Mesendoderm (in vitro differentiated cells): ENCODE measurements around the gene ENDOV. TPM values are rescaled to one million over a fixed set of nuclear protein-coding genes. Genes with fewer than 3 reads are reported as not detected.

Source experiments
- DNase-seq: peaks from one replicate; pipeline ENCODE4 v3.0.0; 2013
- H2AK5ac ChIP-seq: 2 replicates; pipeline ENCODE4 v1.6.1; 2013; ENCODE audit warnings: low read length, inconsistent platforms
- H2BK120ac ChIP-seq: 2 replicates; pipeline ENCODE4 v1.6.1; 2013; ENCODE audit warnings: low read depth, mild to moderate bottlenecking, low read length, moderate library complexity, mixed read lengths
- H2BK15ac ChIP-seq: replicated peaks from 2 replicates; pipeline ENCODE4 v1.6.1; 2013; ENCODE audit warnings: low read depth, mild to moderate bottlenecking, moderate library complexity
- H2BK5ac ChIP-seq: 2 replicates; pipeline ENCODE4 v1.6.1; 2013; ENCODE audit warnings: low read length, inconsistent platforms
- H3K18ac ChIP-seq: 2 replicates; pipeline ENCODE4 v1.6.1; 2013; ENCODE audit warnings: mild to moderate bottlenecking, low read length, mixed read lengths
- H3K23ac ChIP-seq: one replicate; pipeline ENCODE4 v1.6.1; 2013; ENCODE audit warnings: low read length
- H3K27ac ChIP-seq: 2 replicates; pipeline ENCODE4 v1.5.1; 2013; ENCODE audit warnings: low read depth, mild to moderate bottlenecking, inconsistent platforms, low read length, moderate library complexity
- H3K27me3 ChIP-seq: 2 replicates; pipeline ENCODE4 v1.6.1; 2013; ENCODE audit warnings: low read length, control low read depth, mild to moderate bottlenecking, inconsistent platforms; ENCODE audit not compliant: insufficient read depth, poor library complexity
- H3K36me3 ChIP-seq: 2 replicates; pipeline ENCODE4 v1.6.1; 2013; ENCODE audit warnings: low read length, inconsistent platforms; ENCODE audit not compliant: control insufficient read depth, insufficient read depth
- H3K4ac ChIP-seq: one replicate; pipeline ENCODE4 v1.6.1; 2013; ENCODE audit warnings: low read depth, mild to moderate bottlenecking, low read length, moderate library complexity
- H3K4me1 ChIP-seq: 2 replicates; pipeline ENCODE4 v1.6.1; 2013; ENCODE audit warnings: low read depth, low read length, inconsistent platforms; ENCODE audit not compliant: control insufficient read depth
- H3K4me2 ChIP-seq: 2 replicates; pipeline ENCODE4 v1.6.1; 2013; ENCODE audit warnings: low read length
- H3K4me3 ChIP-seq: 2 replicates; pipeline ENCODE4 v1.5.1; 2013; ENCODE audit warnings: mild to moderate bottlenecking, low read length
- H3K56ac ChIP-seq: one replicate; pipeline ENCODE4 v1.6.1; 2013; ENCODE audit warnings: low read length
- H3K79me1 ChIP-seq: 2 replicates; pipeline ENCODE4 v1.6.1; 2013; ENCODE audit warnings: low read length, inconsistent platforms
- H3K79me2 ChIP-seq: 2 replicates; pipeline ENCODE4 v1.6.1; 2013; ENCODE audit warnings: mild to moderate bottlenecking, low read length; ENCODE audit not compliant: control insufficient read depth, insufficient read depth
- H3K9ac ChIP-seq: 2 replicates; pipeline ENCODE4 v1.6.1; 2013; ENCODE audit warnings: low read length, inconsistent platforms
- H4K5ac ChIP-seq: one replicate; pipeline ENCODE4 v1.6.1; 2013; ENCODE audit warnings: low read length
- H4K8ac ChIP-seq: one replicate; pipeline ENCODE4 v1.6.1; 2013; ENCODE audit warnings: low read depth, mild to moderate bottlenecking, control low read depth, low read length, moderate library complexity
- WGBS: extraction: QIAGEN DNeasy Blood & Tissue Kit; methylation state at CpG from one replicate; pipeline ENCODE4 v1.1.7; 2013; ENCODE audit warnings: low lambda C conversion rate, missing lambda C conversion rate; ENCODE audit not compliant: insufficient coverage; ENCODE audit errors: extremely low coverage; 5-methylcytosine and 5-hydroxymethylcytosine counted together
- small RNA-seq: library from polyadenylated mRNA; stranded (forward); fragments of <200 nt; extraction: miRNeasy Mini kit (QIAGEN cat#:217004); gene quantifications from one replicate; pipeline ENCODE3, GENCODE V24; 2013; ENCODE audit not compliant: insufficient read depth

Gene ENDOV

DNA sequence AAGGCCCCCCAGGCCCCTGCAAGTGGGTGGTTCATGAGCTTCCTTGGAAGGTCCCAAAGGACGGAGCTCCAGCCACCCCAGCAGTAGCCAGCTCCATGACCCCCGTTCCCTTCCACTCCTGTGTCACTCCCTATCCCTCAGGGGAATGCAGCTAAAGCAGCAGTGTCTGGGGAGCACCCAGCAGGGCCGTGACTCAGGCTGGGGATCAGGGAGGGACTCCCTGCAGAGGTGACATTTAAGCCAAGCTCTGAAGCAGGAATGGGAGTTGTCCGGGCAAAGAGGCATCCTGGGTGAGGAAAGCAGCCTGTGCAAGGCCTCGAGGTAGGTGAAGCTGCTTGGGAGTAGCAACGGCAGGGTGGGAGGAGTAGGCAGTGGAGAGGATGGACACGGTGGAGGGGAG is 72.5 kb downstream of the ENDOV start:
- no peak overlapping the region for H2AK5ac ChIP-seq
- H3K4ac ChIP-seq, result no peak overlapping the region
- no peak overlapping the region for H2BK5ac ChIP-seq
- H3K9ac ChIP-seq, result no peak overlapping the region
- H3K4me3 ChIP-seq, result no peak overlapping the region
- H3K27me3 ChIP-seq, result no peaks in the 10 kb centered on the region
- no peaks in the 10 kb centered on the region for H3K36me3 ChIP-seq
- H3K4me2 ChIP-seq, result no peak overlapping the region
- no peak overlapping the region for H4K5ac ChIP-seq
- no peak overlapping the region for H3K23ac ChIP-seq
- H3K79me1 ChIP-seq, result no peaks in the 10 kb centered on the region
- H3K27ac ChIP-seq, result no peak overlapping the region
- H4K8ac ChIP-seq, result no peak overlapping the region
- no peak overlapping the region for H3K56ac ChIP-seq
- WGBS, result no CpG with 5 or more reads among the region's 7 CpGs
- H3K4me1 ChIP-seq, result no peaks in the 10 kb centered on the region
- H3K18ac ChIP-seq, result no peak overlapping the region
- H3K79me2 ChIP-seq, result no peaks in the 10 kb centered on the region
- H2BK120ac ChIP-seq, result no peak overlapping the region
- no peak for DNase-seq
- no peak overlapping the region for H2BK15ac ChIP-seq

Small RNA genes within 50 kb of the gene (small RNA-seq; reads per million reads assigned to genes)
- not detected for gene MIR4730
